ENCODE results near the gene DSCAM. TPM values are rescaled to one million over a fixed set of nuclear protein-coding genes. Genes with fewer than 3 reads are reported as not detected.

DSCAM gene
- total RNA-seq, 1 experiment from 2014 or later, result 0.13 TPM

GRCh38 chr21:40841524-40842196 lies 5.3 kb downstream of the DSCAM start (continued):
- no peak for TF ChIP-seq ZNF512 (CRISPR knock-in tag; IDR thresholded peaks at IDR 0.05; ENCODE audit: borderline replicate concordance)
- peak; percentile 62; the same call in 1 of the 2 replicates for TF ChIP-seq HMGXB4 (CRISPR knock-in tag; IDR thresholded peaks at IDR 0.05)
- no peak for TF ChIP-seq ELF4 (CRISPR knock-in tag; IDR thresholded peaks at IDR 0.05; ENCODE audit: low read depth)
- no peak for TF ChIP-seq ZNF121 (CRISPR knock-in tag; IDR thresholded peaks at IDR 0.05)
- TF ChIP-seq E2F1 (CRISPR knock-in tag; IDR thresholded peaks at IDR 0.05), result no peak
- no peak for TF ChIP-seq GTF2I (CRISPR knock-in tag; conservative IDR thresholded peaks at IDR 0.05)
- TF ChIP-seq SMAD4 (CRISPR knock-in tag; IDR thresholded peaks at IDR 0.05), result no peak
- TF ChIP-seq E2F4 (CRISPR knock-in tag; IDR thresholded peaks at IDR 0.05; ENCODE audit: borderline replicate concordance, low read depth), result no peak
- no peak for TF ChIP-seq KAT7 (CRISPR knock-in tag; IDR thresholded peaks at IDR 0.05; ENCODE audit: borderline replicate concordance)
- TF ChIP-seq ZBTB21 (CRISPR knock-in tag; IDR thresholded peaks at IDR 0.05; ENCODE audit: borderline replicate concordance), result no peak
- TF ChIP-seq PRDM15 (CRISPR knock-in tag; IDR thresholded peaks at IDR 0.05), result 0 out of 2 replicates have a peak, but pooled peaks have one; percentile 16
- TF ChIP-seq MAX (CRISPR knock-in tag; IDR thresholded peaks at IDR 0.05), result peak; percentile 61
- TF ChIP-seq GABPB1 (CRISPR knock-in tag; IDR thresholded peaks at IDR 0.05), result no peak
- no peak for TF ChIP-seq CREB1 (CRISPR knock-in tag; IDR thresholded peaks at IDR 0.05)
- TF ChIP-seq ZNF263 (CRISPR knock-in tag; IDR thresholded peaks at IDR 0.05; ENCODE audit: low read depth), result no peak
- no peak for TF ChIP-seq AFF4 (CRISPR knock-in tag; IDR thresholded peaks at IDR 0.05; ENCODE audit: borderline replicate concordance)
- no peak for TF ChIP-seq ZNF425 (CRISPR knock-in tag; conservative IDR thresholded peaks at IDR 0.05)
- no peak for TF ChIP-seq CREM (CRISPR knock-in tag; IDR thresholded peaks at IDR 0.05)
- no peak for TF ChIP-seq ZNF671 (CRISPR knock-in tag; IDR thresholded peaks at IDR 0.05)
- no peak for TF ChIP-seq NR3C1 (CRISPR knock-in tag; conservative IDR thresholded peaks at IDR 0.05; ENCODE audit: low read depth)
